HL-60 (cell line): ENCODE measurements around the gene IGFN1.

Experiments used
- DNase-seq, 2 experiments: peaks; one replicate each; pipeline ENCODE4 v3.0.0-alpha.2; 2010 to 2020; ENCODE audit warnings: low read depth in 1 of 2, low spot score in 1 of 2
- H3K27ac ChIP-seq: fragments of 250-450 bp; sonication (Bioruptor Pico); replicated peaks from 2 replicates; pipeline ENCODE4 v1.5.1; 2020; ENCODE audit warnings: mild to moderate bottlenecking, moderate library complexity
- H3K27me3 ChIP-seq: fragments of 250-450 bp; sonication (Bioruptor Pico); 2 replicates; pipeline ENCODE4 v1.5.1; 2021; ENCODE audit warnings: mild to moderate bottlenecking, moderate library complexity; ENCODE audit not compliant: insufficient read depth, poor library complexity, severe bottlenecking
- H3K4me3 ChIP-seq: replicated peaks from 2 replicates; pipeline ENCODE4 v1.5.1; 2011; ENCODE audit warnings: mild to moderate bottlenecking, control low read depth, low read length; ENCODE audit not compliant: insufficient read depth
- CTCF ChIP-seq: IDR thresholded peaks from one replicate; pipeline ENCODE4 v1.5.1; 2011; ENCODE audit warnings: low read length, control low read depth, inconsistent platforms; ENCODE audit not compliant: insufficient read depth
- GABPA ChIP-seq: IDR thresholded peaks from 2 replicates; pipeline ENCODE4 v1.6.1; 2012; ENCODE audit warnings: low read depth
- POLR2AphosphoS5 ChIP-seq: IDR thresholded peaks from 2 replicates; pipeline ENCODE4 v1.6.1; 2012; ENCODE audit warnings: low read depth
- REST ChIP-seq: IDR thresholded peaks from 2 replicates; pipeline ENCODE4 v1.6.1; 2012; ENCODE audit warnings: low read depth; ENCODE audit not compliant: insufficient replicate concordance
- SPI1 ChIP-seq: IDR thresholded peaks from 2 replicates; pipeline ENCODE4 v1.6.1; 2012; ENCODE audit warnings: low read depth, mild to moderate bottlenecking, borderline replicate concordance

The IGFN1 gene

GRCh38 chr1:201142011-201142848, 48.4 kb upstream of the IGFN1 start:
- TF ChIP-seq POLR2AphosphoS5 = no peak
- TF ChIP-seq REST = no peak
- no peak for TF ChIP-seq CTCF
- no peak for TF ChIP-seq GABPA
- no peak for TF ChIP-seq SPI1
- H3K4me3 ChIP-seq = no peak overlapping the region
- H3K27ac ChIP-seq = no peak overlapping the region
- no peaks in the 10 kb centered on the region for H3K27me3 ChIP-seq
- no peak for DNase-seq

- no peak for DNase-seq
- Histone ChIP-seq H3K27ac (no peak overlapping the region), H3K27me3 (no peaks in the 10 kb centered on the region), H3K4me3 (no peak overlapping the region)
- TF ChIP-seq REST (no peak), CTCF (no peak), POLR2AphosphoS5 (no peak), SPI1 (no peak), GABPA (no peak)
Measured at GRCh38 chr1:201142849-201143725, 47.5 kb upstream of the IGFN1 start.

GRCh38 chr1:201143726-201144635, 46.6 kb upstream of the IGFN1 start:
- H3K27me3 ChIP-seq = no peaks in the 10 kb centered on the region
- no peak overlapping the region for H3K27ac ChIP-seq
- TF ChIP-seq CTCF (no peak), GABPA (no peak), POLR2AphosphoS5 (no peak), SPI1 (no peak), REST (no peak)
- no peak for DNase-seq
- no peak overlapping the region for H3K4me3 ChIP-seq
